ENCODE results near the gene CSMD2. TPM values are rescaled to one million over a fixed set of nuclear protein-coding genes. Genes with fewer than 3 reads are reported as not detected.

Gene CSMD2
- total RNA-seq, 6 donors from 2014 or later, result 0.39 to 1.0 (median 0.52) TPM

GRCh38 chr1:34049994-34050393 is 115.0 kb downstream of the CSMD2 start:
- DNase-seq, result no peak
- ATAC-seq (ENCODE audit: low FRiP score in 2 of 2), result no peak
- H3K27ac ChIP-seq, result no peak overlapping the region
- no peaks in the 10 kb centered on the region for H3K36me3 ChIP-seq
- no peak for TF ChIP-seq POLR2AphosphoS5 (IDR thresholded peaks at IDR 0.05)
- TF ChIP-seq POLR2A (IDR thresholded peaks at IDR 0.05), result no peak
- no peak for TF ChIP-seq EP300 (IDR thresholded peaks at IDR 0.05)
- no peak for TF ChIP-seq CTCF (IDR thresholded peaks at IDR 0.05)
- no peak overlapping the region for H3K4me3 ChIP-seq
- no peaks in the 10 kb centered on the region for H3K27me3 ChIP-seq
- 48 to 73% methylated on average over 1 of the region's 1 CpG for WGBS, 2 donors
- no peaks in the 10 kb centered on the region for H3K4me1 ChIP-seq
- H3K9me3 ChIP-seq, result peaks cover 0 to 9% (median 2%) of the 10 kb centered on the region in 4 donors

GRCh38 chr1:34049477-34049876 is 115.6 kb downstream of the CSMD2 start:
- no peaks in the 10 kb centered on the region for H3K36me3 ChIP-seq
- WGBS, 2 donors, result 39 to 95% methylated on average over 2 of the region's 2 CpGs
- H3K4me1 ChIP-seq, result no peaks in the 10 kb centered on the region
- DNase-seq, result no peak
- no peaks in the 10 kb centered on the region for H3K27me3 ChIP-seq
- peaks cover 0 to 9% (median 2%) of the 10 kb centered on the region in 4 donors for H3K9me3 ChIP-seq
- TF ChIP-seq CTCF (IDR thresholded peaks at IDR 0.05) (no peak), POLR2AphosphoS5 (IDR thresholded peaks at IDR 0.05) (no peak), POLR2A (IDR thresholded peaks at IDR 0.05) (no peak), EP300 (IDR thresholded peaks at IDR 0.05) (no peak)
- no peak for ATAC-seq (ENCODE audit: low FRiP score in 2 of 2)
- H3K27ac ChIP-seq, result no peak overlapping the region
- H3K4me3 ChIP-seq, result no peak overlapping the region

- Histone ChIP-seq H3K4me1 (no peaks in the 10 kb centered on the region), H3K36me3 (no peaks in the 10 kb centered on the region), H3K27me3 (no peaks in the 10 kb centered on the region), H3K9me3 (no peaks in the 10 kb centered on the region), H3K4me3 (no peak overlapping the region), H3K27ac (no peak overlapping the region)
- WGBS, 2 donors, result 29 to 47% methylated on average over 7 of the region's 7 CpGs
- TF ChIP-seq EP300 (IDR thresholded peaks at IDR 0.05) (no peak), CTCF (IDR thresholded peaks at IDR 0.05) (no peak), POLR2A (IDR thresholded peaks at IDR 0.05) (no peak), POLR2AphosphoS5 (IDR thresholded peaks at IDR 0.05) (no peak)
- DNase-seq (no peak), ATAC-seq (ENCODE audit: low FRiP score in 2 of 2) (no peak)
Observed at GRCh38 chr1:34037856-34038255, 127.2 kb downstream of the CSMD2 start.

GRCh38 chr1:34037109-34037508 is 127.9 kb downstream of the CSMD2 start:
- Histone ChIP-seq H3K27me3 (no peaks in the 10 kb centered on the region), H3K4me3 (no peak overlapping the region), H3K27ac (no peak overlapping the region), H3K9me3 (no peaks in the 10 kb centered on the region), H3K4me1 (no peaks in the 10 kb centered on the region), H3K36me3 (no peaks in the 10 kb centered on the region)
- WGBS, 2 donors, result 61 to 72% methylated on average over 8 of the region's 8 CpGs
- ATAC-seq (ENCODE audit: low FRiP score in 2 of 2), result no peak
- TF ChIP-seq POLR2A (IDR thresholded peaks at IDR 0.05), result no peak
- no peak for TF ChIP-seq CTCF (IDR thresholded peaks at IDR 0.05)
- no peak for TF ChIP-seq POLR2AphosphoS5 (IDR thresholded peaks at IDR 0.05)
- TF ChIP-seq EP300 (IDR thresholded peaks at IDR 0.05), result no peak
- DNase-seq, result peak in 1 of 2 donors; percentile 44

GRCh38 chr1:34034036-34034435 is 131.0 kb downstream of the CSMD2 start:
- 57 to 83% methylated on average over 5 of the region's 5 CpGs for WGBS, 2 donors
- Histone ChIP-seq H3K27ac (no peak overlapping the region), H3K9me3 (no peaks in the 10 kb centered on the region), H3K4me3 (no peak overlapping the region), H3K36me3 (no peaks in the 10 kb centered on the region), H3K27me3 (no peaks in the 10 kb centered on the region), H3K4me1 (no peaks in the 10 kb centered on the region)
- no peak for DNase-seq
- TF ChIP-seq CTCF (IDR thresholded peaks at IDR 0.05) (no peak), EP300 (IDR thresholded peaks at IDR 0.05) (no peak), POLR2A (IDR thresholded peaks at IDR 0.05) (no peak), POLR2AphosphoS5 (IDR thresholded peaks at IDR 0.05) (no peak)
- ATAC-seq (ENCODE audit: low FRiP score in 2 of 2), result no peak

Measured in upper lobe of left lung (tissue), 6 donors.